HFFc6 (cell line): ENCODE results near the gene ADAMTS20. TPM values are rescaled to one million over a fixed set of nuclear protein-coding genes. Genes with fewer than 3 reads are reported as not detected.

Experiments
- DNase-seq: peaks from one replicate; pipeline ENCODE4 v3.0.0-alpha.2; 2018
- H3K27ac Mint-ChIP-seq: 2 replicates; pipeline ENCODE4 v1.8.0; 2020; ENCODE audit warnings: mild to moderate bottlenecking, mixed read lengths
- H3K27me3 Mint-ChIP-seq: 2 replicates; pipeline ENCODE4 v1.8.0; 2021; ENCODE audit warnings: mild to moderate bottlenecking, moderate library complexity, mixed read lengths; ENCODE audit not compliant: insufficient read depth
- H3K36me3 Mint-ChIP-seq: 2 replicates; pipeline ENCODE4 v1.8.0; 2021; ENCODE audit warnings: low read depth, mixed read lengths
- H3K4me1 Mint-ChIP-seq: 2 replicates; pipeline ENCODE4 v1.8.0; 2020; ENCODE audit warnings: low read depth, mixed read lengths
- H3K4me3 Mint-ChIP-seq: 2 replicates; pipeline ENCODE4 v1.8.0; 2020; ENCODE audit warnings: mild to moderate bottlenecking, moderate library complexity, mixed read lengths
- H3K9me3 Mint-ChIP-seq: 2 replicates; pipeline ENCODE4 v1.8.0; 2020; ENCODE audit warnings: mild to moderate bottlenecking, mixed read lengths
- total RNA-seq, 6 experiments: library from RNA; stranded (reverse); fragmentation: NEBNext Ultra II Directional; extraction: Animal tissue kit (Norgen Biotek cat#: 25700); gene quantifications; 2 replicates in 1 of 6; 3 replicates in 5 of 6; pipeline ENCODE4 v1.2.3, GENCODE V29; 2021
- TF ChIP-seq, protein P1 (sequence below): fragments of 200-600 bp; sonication (generic); IDR thresholded peaks from 2 replicates; pipeline ENCODE4 v1.5.0; 2021; ENCODE audit warnings: antibody characterized with exemption, mild to moderate bottlenecking

Gene ADAMTS20
- total RNA-seq, 6 experiments from 2014 or later = not detected

DNA sequence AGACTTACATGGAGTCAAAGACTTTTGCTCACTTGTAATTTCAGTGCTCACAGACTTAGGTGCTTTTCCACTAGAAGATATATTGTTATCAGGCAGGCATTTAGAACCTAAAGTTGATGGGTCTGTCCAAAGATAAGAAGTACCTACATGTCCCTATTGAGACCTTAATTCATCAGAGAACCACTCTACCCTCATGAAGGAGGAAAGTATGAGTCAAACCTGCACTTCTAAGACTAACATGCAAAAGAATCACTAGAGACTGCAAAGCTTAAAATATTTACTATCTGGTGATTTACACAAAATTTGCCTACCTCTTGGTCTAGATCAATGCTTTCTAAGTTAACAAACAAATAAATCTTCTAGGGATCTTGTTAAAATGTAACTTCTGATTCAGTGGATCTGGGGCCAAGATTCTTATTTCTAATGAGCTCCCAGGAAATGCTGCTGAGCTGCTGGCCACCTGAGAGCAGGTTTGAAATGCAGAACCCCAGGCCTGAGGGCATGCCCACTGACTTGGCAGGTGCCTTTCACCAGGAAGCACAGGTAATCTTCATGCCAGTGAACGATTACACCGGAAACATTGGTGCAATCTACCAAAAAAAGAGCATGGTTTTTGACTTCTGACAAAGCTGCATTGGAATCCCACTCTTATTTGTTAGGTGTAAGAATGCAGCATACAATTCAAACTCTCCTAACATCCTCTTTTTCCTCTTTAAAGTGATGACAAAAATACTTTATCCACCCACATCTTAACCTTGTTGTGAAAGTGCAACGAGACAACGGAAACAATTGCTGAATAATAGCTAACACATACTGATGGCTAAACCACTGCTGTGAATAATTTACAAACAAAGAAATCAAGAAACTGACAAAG, 214.2 kb downstream of the ADAMTS20 start:
- TF ChIP-seq, protein P1, sequence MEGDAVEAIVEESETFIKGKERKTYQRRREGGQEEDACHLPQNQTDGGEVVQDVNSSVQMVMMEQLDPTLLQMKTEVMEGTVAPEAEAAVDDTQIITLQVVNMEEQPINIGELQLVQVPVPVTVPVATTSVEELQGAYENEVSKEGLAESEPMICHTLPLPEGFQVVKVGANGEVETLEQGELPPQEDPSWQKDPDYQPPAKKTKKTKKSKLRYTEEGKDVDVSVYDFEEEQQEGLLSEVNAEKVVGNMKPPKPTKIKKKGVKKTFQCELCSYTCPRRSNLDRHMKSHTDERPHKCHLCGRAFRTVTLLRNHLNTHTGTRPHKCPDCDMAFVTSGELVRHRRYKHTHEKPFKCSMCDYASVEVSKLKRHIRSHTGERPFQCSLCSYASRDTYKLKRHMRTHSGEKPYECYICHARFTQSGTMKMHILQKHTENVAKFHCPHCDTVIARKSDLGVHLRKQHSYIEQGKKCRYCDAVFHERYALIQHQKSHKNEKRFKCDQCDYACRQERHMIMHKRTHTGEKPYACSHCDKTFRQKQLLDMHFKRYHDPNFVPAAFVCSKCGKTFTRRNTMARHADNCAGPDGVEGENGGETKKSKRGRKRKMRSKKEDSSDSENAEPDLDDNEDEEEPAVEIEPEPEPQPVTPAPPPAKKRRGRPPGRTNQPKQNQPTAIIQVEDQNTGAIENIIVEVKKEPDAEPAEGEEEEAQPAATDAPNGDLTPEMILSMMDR = no peak
- H3K9me3 Mint-ChIP-seq = no peaks in the 10 kb centered on the region; the same call in 1 of the 2 replicates
- H3K4me3 Mint-ChIP-seq = no peak overlapping the region; the same call in 1 of the 2 replicates
- no peaks in the 10 kb centered on the region for H3K36me3 Mint-ChIP-seq
- peaks cover 50% of the 10 kb centered on the region for H3K4me1 Mint-ChIP-seq
- H3K27me3 Mint-ChIP-seq = no peaks in the 10 kb centered on the region
- peak overlapping the region; percentile 47; the same call in 1 of the 2 replicates for H3K27ac Mint-ChIP-seq
- DNase-seq = no peak

GRCh38 chr12:43336962-43337555, 214.9 kb downstream of the ADAMTS20 start:
- Mint-ChIP-seq H3K9me3 (no peaks in the 10 kb centered on the region; the same call in 1 of the 2 replicates), H3K27me3 (no peaks in the 10 kb centered on the region), H3K27ac (no peak overlapping the region), H3K4me3 (no peak overlapping the region), H3K36me3 (no peaks in the 10 kb centered on the region), H3K4me1 (peaks cover 57% of the 10 kb centered on the region)
- DNase-seq = peak; percentile 29
- TF ChIP-seq, protein P1 = peak; percentile 80

GRCh38 chr12:43333644-43334043, 218.4 kb downstream of the ADAMTS20 start:
- Mint-ChIP-seq H3K9me3 (peaks cover 7% of the 10 kb centered on the region), H3K27ac (no peak overlapping the region), H3K4me3 (no peak overlapping the region), H3K36me3 (no peaks in the 10 kb centered on the region), H3K4me1 (peaks cover 73% of the 10 kb centered on the region), H3K27me3 (peaks cover under 1% of the 10 kb centered on the region; the same call in 1 of the 2 replicates)
- no peak for DNase-seq
- TF ChIP-seq, protein P1 = no peak

DNA sequence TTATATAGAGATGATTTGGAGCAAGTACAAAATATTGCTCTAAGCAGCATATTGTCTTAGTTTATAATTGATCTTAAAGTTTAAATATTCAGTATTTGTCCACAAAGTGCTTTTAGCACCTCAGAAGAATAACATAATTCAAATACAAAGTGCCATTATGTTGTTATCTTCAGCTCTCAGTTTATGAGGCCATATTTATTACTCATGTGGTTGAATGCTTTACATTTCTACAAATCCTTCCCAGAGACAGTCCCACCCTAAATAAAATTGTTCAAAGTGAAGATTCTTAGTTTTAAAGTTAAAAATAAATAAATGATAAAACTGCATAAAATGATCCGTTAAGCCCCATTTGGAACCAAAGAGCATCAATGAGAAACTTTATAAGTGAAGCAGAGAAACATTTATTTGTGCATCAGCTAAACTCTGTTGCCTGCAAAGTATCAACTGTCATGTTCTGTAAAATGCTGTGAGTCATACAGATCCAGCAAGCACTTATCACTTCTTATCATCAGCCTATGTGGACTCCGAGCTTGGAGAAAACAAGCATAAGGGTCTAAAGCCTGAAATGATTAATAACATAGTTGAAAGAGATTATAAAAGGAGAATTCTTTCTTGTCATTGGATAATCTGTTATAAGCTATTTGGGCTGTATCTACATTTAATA, 218.9 kb downstream of the ADAMTS20 start:
- Mint-ChIP-seq H3K4me1 (peaks cover 68% of the 10 kb centered on the region), H3K9me3 (peaks cover 13% of the 10 kb centered on the region), H3K36me3 (no peaks in the 10 kb centered on the region; the same call in 1 of the 2 replicates), H3K27ac (no peak overlapping the region), H3K27me3 (peaks cover 3% of the 10 kb centered on the region; the same call in 1 of the 2 replicates), H3K4me3 (peak overlapping the region; percentile 13; the same call in 1 of the 2 replicates)
- DNase-seq = peak; percentile 41
- TF ChIP-seq, protein P1 = no peak

GRCh38 chr12:43331935-43332334, 220.1 kb downstream of the ADAMTS20 start:
- H3K9me3 Mint-ChIP-seq = peaks cover 16% of the 10 kb centered on the region
- H3K27me3 Mint-ChIP-seq = peaks cover 3% of the 10 kb centered on the region; the same call in 1 of the 2 replicates
- TF ChIP-seq, protein P1 = no peak
- no peak for DNase-seq
- no peak overlapping the region for H3K27ac Mint-ChIP-seq
- peaks cover 57% of the 10 kb centered on the region for H3K4me1 Mint-ChIP-seq
- no peaks in the 10 kb centered on the region; the same call in 1 of the 2 replicates for H3K36me3 Mint-ChIP-seq
- H3K4me3 Mint-ChIP-seq = no peak overlapping the region
